GM08714 (cell line): ENCODE results near the gene OR2W1.

ENCODE experiments used
- H3K4me3 ChIP-seq: fragments of 200-500 bp; sonication (Bioruptor generic); 2 replicates; pipeline ENCODE4 v1.5.1; 2014; ENCODE audit warnings: mild to moderate bottlenecking, low read length, inconsistent platforms
- ZNF274 ChIP-seq: IDR thresholded peaks from 2 replicates; pipeline ENCODE4 v1.6.1; 2012; ENCODE audit warnings: mild to moderate bottlenecking, low read depth, low read length

Gene OR2W1

DNA sequence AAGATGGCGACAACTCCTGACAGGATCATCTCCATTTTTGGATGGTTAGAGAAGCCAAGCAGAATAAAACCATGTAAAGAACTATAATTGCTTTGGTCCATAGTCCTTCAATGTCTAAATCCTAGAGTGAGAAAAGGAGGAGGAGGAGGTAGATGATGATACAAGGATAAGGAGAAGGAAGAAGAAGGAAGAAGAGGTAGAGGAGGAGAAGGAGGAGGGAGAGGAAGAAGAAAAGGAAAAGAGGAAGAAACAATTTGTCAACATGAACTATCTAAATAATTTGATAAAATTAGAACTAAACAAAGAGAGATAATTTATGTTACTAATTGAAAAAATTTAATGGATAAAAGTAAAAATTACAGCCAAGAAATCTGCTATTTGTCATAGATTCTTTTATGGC, at the start of gene OR2W1:
TSS of gene OR2W1 (minus strand) at position 101 of the 400 bp plus-strand sequence. CDS start at position 101, 0 bp downstream.
- H3K4me3 ChIP-seq, result no peak within 1 kb of the TSS
- no peak for TF ChIP-seq ZNF274

DNA sequence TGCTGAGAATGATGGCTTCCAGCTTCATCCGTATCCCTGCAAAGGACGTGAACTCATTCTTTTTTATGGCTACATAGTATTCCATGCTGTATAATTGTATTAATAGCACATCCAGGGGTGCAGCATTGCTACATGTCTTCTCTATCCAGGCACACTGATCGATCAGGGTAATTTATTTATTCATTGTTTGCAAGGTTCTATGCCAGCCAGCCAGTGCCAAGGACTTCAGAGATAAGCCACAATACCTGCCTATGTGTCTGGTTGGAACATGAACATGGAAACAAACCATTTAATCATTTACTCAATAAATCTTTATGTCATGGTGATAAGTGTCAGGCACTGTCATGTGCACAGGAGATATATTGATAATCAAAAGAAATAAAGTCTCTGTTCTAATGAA, 48.0 kb upstream of the OR2W1 start:
- TF ChIP-seq ZNF274, result no peak
- no peak overlapping the region for H3K4me3 ChIP-seq

DNA sequence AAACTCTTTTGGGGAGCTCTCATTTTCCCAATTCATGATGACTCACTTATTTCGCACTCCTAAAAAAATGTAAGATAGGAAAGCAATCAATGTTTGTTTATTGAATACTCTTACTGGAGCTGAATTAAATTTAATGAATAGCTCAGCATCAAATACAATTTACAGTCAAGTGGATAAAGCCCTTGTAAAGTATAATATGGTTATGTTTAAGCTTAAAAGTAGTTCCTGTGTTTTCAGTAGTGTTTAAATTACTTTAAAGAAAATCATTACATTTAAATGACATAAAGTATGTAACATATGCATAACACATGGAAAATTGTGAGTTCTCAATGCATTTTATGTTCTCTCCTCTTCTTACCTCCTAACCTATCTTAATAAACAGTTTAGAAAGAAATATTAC, 42.2 kb upstream of the OR2W1 start, which contains the start of gene OR2B3:
TSS of gene OR2B3 (minus strand) at position 101 of the 400 bp plus-strand sequence. CDS start at position 36, 65 bp downstream.
- no peak within 1 kb of the TSS for H3K4me3 ChIP-seq
- no peak for TF ChIP-seq ZNF274

DNA sequence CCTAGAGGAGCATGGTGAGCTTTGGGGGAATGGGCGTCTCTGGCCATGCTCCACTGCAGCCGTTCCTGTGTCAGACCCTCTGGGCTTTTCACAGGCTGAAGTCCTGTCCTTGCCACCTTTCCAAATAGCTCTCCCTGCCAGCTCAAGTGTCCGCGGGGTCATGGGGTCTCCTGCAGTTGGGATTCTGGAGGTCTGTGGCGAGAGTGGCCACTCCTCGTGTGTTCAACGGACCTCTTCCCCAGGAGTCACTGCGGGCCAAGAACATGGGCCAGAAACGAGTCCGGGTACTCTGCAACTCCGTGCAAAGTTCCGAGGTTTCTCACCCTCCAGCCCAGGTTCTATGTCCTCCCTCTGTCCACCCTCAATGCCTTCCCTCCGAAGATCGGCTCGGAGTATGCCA, 37.5 kb upstream of the OR2W1 start:
- H3K4me3 ChIP-seq, result no peak overlapping the region
- no peak for TF ChIP-seq ZNF274

DNA sequence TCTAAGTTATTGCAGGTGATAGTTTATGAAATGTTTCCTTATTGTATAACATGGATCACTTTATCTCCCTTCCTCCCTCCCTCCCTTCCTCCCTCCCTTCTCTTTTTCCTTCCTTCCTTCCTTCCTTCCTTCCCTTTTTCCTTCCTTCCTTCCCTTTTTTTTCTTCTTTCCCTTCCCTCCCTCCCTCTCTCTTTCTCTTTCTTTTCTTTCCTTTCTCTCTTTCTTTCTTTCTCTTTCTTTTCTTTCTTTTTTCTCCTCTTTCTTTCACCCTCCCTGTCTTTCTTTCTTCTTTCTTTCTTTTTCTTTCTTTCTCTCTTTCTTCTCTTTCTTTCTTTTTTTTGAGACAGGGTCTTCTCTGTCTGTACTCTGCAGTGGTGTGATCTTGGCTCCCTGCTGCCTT, 36.3 kb upstream of the OR2W1 start:
- TF ChIP-seq ZNF274, result no peak
- no peak overlapping the region for H3K4me3 ChIP-seq

GRCh38 chr6:29079203-29079602, 34.2 kb upstream of the OR2W1 start:
- H3K4me3 ChIP-seq, result no peak overlapping the region
- no peak for TF ChIP-seq ZNF274

DNA sequence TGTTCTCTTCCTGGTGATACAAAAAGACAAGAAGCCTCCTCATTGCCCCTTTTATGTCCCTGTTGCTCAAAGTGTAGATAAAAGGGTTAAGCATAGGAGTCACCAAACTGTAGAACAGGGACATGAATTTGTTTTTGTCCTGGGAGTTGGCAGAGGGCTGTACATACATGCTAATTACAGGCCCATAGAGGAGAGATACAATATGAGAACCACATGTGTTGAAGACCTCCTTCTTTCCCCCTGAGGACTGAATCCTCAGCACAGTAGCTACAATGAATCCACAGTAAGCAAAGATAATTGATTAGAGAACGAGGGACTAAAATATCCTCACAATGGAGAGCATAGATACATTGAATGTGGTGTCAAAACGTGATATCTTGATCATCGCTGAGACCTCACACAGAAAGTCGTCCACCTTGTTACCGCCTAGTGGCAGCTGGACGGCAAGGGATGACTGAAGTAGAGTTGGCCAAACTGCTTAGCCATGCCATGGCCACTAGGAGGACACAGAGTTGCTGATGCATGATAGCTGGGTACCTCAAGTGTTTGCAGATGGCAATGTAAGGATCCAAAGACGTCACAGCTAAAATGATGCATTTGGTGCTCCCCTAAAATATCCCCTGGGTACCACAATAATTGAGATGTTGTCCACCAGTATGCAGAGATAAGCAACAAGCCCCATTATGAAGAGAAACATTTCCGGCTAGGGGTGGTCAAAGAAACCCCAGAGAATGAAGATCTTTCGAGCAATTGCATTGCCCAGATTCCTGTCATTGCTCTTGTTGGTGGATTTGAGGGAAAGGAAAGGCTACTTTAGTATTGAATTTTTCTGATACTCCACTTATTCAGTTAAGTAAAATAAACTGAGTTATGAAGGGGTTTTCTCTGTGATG, 27.1 kb upstream of the OR2W1 start:
- TF ChIP-seq ZNF274, result no peak
- no peak overlapping the region for H3K4me3 ChIP-seq

DNA sequence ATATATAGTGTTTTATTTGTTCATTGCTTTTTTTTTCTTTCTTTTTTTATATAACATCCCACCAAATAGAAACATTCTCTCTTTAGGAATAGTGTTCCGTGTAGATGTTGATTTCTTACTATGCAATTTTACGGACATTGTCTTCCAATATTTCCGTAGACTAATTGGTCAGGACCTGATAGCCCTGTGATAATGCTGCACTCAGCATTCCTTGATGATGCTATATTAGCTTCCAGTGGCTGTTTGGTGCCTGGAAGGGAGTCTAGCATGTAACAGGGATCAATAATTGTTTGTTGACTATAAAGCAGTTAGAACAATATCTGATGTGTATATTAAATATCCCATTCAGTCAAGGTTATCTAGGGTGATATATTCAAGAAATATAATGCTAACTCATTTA, 6.7 kb upstream of the OR2W1 start:
- TF ChIP-seq ZNF274, result no peak
- no peak overlapping the region for H3K4me3 ChIP-seq

DNA sequence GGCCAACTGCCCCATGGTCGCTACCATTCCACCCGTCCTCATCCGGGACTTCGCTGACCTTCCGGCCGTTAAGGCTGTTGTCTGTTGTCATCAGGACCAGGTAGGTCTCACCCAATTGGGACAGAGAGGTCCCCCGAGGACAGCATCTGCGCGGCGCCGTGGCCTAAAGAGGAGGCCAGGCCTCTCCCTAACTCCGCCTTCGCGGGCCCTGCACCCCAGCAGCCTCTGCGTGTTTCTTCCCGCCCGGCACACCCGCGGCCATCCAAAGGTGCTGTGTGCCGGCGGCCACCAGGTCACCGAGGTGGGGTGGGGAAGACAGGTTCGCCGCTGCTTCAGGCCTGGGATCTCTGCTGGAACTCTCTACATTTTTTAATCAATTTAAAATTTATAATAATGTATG, 9.0 kb downstream of the OR2W1 start:
- TF ChIP-seq ZNF274, result no peak
- no peak overlapping the region for H3K4me3 ChIP-seq

DNA sequence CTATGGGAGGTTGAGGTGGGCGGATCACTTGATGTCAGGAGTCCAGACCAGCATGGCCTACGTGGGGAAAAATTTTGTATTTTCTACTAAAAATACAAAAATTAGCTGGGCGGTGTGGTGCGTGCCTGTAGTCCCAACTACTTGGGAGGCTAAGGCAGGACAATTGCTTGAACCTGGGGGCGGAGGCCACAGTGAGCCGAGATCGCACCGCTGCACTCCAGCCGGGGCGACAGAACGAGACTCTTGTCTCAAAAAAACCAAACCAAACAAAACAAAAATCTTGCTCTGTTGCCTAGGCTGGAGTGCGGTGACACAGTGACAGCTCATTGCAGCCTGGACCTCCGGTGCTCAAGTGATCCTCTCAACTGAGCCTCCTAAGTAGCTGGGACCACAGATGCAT, 16.2 kb downstream of the OR2W1 start:
- TF ChIP-seq ZNF274, result no peak
- H3K4me3 ChIP-seq, result no peak overlapping the region

GRCh38 chr6:29025927-29026585, 18.9 kb downstream of the OR2W1 start:
- no peak overlapping the region for H3K4me3 ChIP-seq
- no peak for TF ChIP-seq ZNF274

- TF ChIP-seq ZNF274, result no peak
- H3K4me3 ChIP-seq, result no peak overlapping the region
Measured at GRCh38 chr6:29021434-29021833, 23.5 kb downstream of the OR2W1 start.

GRCh38 chr6:29019629-29020028, 25.3 kb downstream of the OR2W1 start:
- TF ChIP-seq ZNF274, result no peak
- no peak overlapping the region for H3K4me3 ChIP-seq

DNA sequence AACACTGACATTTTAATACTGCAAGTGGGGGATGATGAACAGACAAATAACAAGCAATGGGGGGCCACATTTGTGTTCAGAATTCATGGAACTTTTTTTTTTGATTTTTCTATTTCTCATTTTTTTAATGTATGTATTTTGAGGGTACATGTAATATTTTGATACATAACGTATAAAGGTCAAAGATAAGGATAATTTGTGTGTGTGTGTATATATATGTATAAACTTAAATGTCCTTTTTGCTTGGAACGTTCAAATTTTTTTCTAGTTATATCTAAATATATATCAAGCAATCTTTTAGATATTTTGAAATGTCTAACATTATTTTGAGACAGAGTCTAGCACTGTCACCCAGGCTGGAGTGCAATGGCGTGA, 27.6 kb downstream of the OR2W1 start:
- no peak for TF ChIP-seq ZNF274
- no peak overlapping the region for H3K4me3 ChIP-seq
